HG03439 (cell line): ENCODE data around the gene SYNGR3.
"Not testable (repeated sequence)": the region's sequence is repeated elsewhere in the genome, so short reads cannot be mapped to it uniquely, and the experiment has no call there.

Experiments used
- ATAC-seq: cut with Tn5 transposase; IDR thresholded peaks from one replicate; pipeline ENCODE4 v1.9.1; 2021; ENCODE audit warnings: mild to moderate bottlenecking, moderate library complexity; ENCODE audit not compliant: unreplicated experiment

SYNGR3 gene

GRCh38 chr16:2026461-2027023 lies 36.8 kb downstream of the SYNGR3 start, which contains the start of gene NHERF2:
Gene NHERF2, plus strand, starts transcription at chr16:2026902. Its CDS starts 104 bp downstream, at chr16:2027006.
- no peak for ATAC-seq

- no peak for ATAC-seq
These were observed 37.5 kb downstream of the SYNGR3 start for GRCh38 chr16:2027024-2028010.

- no peak for ATAC-seq
These were observed 38.4 kb downstream of the SYNGR3 start for GRCh38 chr16:2028146-2028545.

GRCh38 chr16:2028620-2029220 lies 39.0 kb downstream of the SYNGR3 start:
- no peak for ATAC-seq

GRCh38 chr16:2029350-2029749 lies 39.6 kb downstream of the SYNGR3 start:
- no peak for ATAC-seq

GRCh38 chr16:2030036-2030435 lies 40.3 kb downstream of the SYNGR3 start:
- no peak for ATAC-seq

- ATAC-seq, result no peak
These were observed 41.4 kb downstream of the SYNGR3 start for GRCh38 chr16:2031081-2031577.

GRCh38 chr16:2032285-2033056 lies 42.7 kb downstream of the SYNGR3 start:
- no peak for ATAC-seq

- no peak for ATAC-seq
These were observed 43.5 kb downstream of the SYNGR3 start for GRCh38 chr16:2033057-2033908.

- not testable (repeated sequence) for ATAC-seq
These were observed 44.3 kb downstream of the SYNGR3 start for GRCh38 chr16:2033909-2034695.

- ATAC-seq, result no peak
These were observed 45.1 kb downstream of the SYNGR3 start for GRCh38 chr16:2034696-2035430.

GRCh38 chr16:2035431-2036199 lies 45.8 kb downstream of the SYNGR3 start:
- no peak for ATAC-seq

- ATAC-seq, result no peak
These were observed 46.6 kb downstream of the SYNGR3 start for GRCh38 chr16:2036200-2036966.

- no peak for ATAC-seq
These were observed 47.3 kb downstream of the SYNGR3 start for GRCh38 chr16:2037115-2037514.

GRCh38 chr16:2037647-2038381 lies 48.0 kb downstream of the SYNGR3 start:
- ATAC-seq, result no peak
